Activated CD8-positive, alpha-beta memory T cell treated with anti-CD3 and anti-CD28 coated beads, Interleukin-2, amount 50 U/mL, for 4 hours (primary cell): ENCODE measurements around the gene IRF5.

Experiments used
- DNase-seq: peaks from one replicate; pipeline ENCODE4 v3.0.0-alpha.2; 2020

IRF5 gene, protein sequence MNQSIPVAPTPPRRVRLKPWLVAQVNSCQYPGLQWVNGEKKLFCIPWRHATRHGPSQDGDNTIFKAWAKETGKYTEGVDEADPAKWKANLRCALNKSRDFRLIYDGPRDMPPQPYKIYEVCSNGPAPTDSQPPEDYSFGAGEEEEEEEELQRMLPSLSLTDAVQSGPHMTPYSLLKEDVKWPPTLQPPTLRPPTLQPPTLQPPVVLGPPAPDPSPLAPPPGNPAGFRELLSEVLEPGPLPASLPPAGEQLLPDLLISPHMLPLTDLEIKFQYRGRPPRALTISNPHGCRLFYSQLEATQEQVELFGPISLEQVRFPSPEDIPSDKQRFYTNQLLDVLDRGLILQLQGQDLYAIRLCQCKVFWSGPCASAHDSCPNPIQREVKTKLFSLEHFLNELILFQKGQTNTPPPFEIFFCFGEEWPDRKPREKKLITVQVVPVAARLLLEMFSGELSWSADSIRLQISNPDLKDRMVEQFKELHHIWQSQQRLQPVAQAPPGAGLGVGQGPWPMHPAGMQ

DNA sequence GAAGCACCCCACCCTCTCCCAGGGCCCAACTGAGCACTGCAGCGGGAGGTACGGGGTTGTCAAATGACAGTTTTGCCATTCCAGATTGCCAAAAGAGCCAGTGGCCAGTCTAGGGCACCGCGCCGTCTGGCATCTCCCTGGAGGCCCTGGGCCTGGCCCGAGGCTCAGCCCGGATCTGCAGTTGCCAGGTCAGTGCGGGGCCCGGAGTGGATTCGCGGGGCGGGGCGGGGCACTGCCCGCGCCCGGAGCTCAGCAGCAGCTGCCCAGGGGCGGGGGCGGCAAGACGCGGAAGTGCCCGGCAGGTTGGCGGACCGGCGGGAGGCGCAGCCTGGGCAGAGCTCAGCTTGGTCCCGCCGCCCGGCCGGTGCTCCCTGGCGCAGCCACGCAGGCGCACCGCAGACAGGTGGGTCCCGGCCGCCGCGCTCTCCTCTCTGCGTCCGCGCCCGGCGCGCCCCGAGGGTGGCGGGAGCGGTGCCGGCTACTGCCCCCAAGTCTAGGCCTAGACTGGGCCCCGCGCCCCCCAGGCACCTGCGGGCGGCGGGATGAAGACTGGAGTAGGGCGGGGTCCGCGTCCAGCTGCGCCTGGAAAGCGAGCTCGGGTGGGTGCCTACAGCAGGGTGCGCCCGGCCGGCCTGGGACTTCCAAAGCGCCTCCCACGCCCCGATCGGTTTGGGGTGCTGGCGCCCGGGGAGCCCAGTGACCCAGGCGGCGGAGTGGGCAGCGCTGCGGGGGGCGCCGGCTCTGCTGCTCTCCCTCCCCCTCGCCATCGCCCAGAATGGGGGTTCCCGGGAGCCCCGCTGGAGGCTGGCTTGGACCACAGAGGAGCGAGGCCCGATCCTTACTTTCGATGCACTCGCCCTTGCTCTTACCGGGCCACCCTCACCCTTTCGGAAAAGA, at the start of gene IRF5:
Gene IRF5, plus strand, starts transcription at position 281 of the 897 bp plus-strand sequence. CDS start 4,155 bp downstream, outside the sequence.
- no peak for DNase-seq

DNA sequence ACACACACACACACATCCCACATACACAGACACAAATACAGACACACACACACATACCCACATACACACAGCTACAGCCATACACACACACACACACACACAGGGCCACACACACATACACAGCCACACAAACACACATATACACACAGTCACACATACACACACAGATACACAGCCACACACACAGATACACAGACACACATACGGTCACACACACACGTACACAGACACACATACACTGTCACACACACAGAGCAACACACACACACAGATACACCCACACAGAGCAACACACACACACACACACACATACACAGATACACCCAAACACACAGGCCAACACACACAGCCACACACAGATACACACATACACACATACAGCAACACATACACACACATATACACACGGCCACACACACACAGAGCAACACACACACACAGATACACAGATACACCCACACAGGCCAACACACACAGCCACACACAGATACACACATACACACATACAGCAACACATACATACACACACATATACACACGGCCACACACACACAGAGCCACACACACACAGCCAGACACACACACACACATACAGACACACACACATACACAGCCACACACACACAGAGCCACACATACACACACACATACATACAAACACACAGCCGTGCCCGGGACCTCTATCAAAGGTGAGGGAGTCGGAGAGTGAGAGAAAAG, 49.5 kb upstream of the IRF5 start:
- DNase-seq, result no peak

DNA sequence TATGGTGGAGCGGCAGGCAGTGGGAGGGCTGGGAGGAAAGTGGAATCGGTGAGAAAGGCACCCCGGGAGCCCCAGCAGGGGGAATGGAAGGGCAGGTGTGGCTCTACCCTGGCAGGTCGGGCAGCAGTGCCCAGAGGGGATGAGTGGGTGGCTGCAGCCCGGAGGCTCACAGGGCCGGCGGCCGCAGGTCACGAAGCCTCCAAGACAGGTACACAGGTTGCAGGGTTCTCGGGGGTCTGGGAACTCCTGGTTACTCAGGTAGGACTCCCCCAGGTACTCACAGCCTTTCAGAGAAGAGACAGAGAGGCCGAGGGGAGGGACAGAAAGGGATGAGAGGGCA, 49.0 kb upstream of the IRF5 start:
- DNase-seq, result no peak

DNA sequence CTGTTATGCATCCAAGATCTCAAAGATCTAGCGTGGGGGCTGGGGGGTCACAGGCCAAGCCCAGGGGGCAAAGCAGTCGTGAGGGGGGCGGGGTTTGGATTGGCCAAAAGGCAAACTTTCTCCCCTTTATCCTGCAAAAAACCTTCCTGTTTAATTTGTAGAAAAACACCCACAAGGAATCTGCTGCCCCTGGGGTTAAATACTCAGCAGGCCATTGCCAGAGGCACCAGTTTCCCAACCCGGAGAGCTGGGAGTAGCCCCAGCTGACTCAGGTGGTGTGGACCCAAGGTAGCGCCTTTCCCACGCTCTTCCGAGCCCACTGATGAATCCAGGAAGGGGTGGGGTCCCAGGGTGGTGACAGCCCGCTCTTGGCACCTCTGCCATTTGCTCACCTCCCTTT, 48.6 kb upstream of the IRF5 start:
- DNase-seq, result no peak

DNA sequence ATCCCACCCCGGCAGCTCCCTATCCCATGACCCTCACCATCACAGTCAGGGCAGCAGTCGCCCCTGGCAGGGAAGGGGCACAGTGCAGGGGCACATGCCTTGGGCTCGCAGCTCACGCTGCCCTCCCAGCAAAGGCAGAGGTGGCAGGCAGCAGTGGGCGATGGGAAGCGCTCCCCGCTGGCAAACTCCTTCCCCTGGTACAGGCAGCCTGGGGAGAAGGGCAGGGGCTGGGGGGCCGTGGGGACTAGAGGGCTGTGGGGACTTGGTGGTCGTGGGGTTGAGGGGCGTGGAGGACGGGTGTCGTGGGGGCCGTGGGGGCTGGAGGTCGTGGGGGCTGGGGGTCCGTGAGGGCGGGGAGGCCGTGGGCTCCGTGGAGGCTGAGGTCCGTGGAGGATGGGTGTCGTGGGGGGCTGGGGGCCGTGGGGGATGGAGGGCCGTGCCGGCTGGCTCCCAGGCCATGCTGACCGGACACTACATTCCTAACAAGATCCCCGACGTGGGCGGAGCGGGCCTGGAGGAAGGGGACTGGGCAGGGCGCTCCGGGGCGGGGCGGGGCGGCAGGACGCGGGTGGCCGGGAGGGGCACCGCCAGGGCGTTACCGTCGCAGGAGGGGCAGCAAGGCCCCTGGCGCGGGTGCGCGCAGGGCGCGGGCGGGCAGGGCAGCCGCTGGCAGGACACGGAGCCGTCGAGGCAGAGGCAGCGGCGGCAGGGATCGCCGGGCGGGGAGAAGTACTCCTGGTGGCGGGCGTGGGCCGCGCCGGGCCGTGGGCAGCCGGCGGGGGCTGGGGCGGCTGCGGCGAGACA, 47.2 kb upstream of the IRF5 start:
- no peak for DNase-seq

DNA sequence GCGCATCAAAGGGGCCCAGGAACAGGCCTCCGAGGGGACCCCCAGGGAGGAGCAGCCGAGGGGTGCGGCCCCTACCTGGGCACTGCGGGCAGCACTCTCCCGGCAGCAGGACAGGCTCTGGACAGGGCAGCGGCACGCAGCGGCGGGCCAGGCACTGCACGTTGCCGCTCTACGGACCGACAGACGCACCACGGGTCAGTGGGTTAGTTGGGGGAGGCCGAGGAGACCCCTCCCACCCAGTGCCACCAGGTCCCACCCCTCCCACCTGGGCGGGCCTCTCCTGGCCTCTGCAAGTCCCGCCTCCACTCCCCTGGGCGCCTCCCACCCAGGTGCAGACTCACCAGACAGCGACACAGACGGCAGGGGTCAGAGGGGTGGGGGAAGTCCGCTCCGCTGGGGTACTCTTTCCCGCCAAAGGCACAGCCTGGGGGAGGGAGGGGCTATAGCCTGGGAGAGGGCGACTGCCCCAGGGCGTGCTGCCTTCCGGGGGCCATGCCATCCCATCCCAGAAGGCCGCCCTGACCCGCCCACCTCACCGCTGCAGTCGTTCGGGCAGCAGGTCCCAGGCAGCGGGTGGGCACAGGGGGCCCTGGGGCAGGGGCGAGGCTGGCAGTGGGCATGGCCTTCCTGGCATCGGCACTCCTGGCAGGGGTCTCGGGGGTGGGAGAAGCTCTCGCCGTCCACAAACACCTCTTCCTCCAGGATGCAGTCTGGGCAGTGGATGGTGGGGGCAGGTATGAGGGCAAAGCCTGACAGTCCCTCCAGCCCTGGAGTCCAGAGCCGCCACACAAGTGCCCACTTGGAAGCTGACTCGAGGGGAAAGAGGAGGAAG, 46.4 kb upstream of the IRF5 start:
- DNase-seq, result no peak

DNA sequence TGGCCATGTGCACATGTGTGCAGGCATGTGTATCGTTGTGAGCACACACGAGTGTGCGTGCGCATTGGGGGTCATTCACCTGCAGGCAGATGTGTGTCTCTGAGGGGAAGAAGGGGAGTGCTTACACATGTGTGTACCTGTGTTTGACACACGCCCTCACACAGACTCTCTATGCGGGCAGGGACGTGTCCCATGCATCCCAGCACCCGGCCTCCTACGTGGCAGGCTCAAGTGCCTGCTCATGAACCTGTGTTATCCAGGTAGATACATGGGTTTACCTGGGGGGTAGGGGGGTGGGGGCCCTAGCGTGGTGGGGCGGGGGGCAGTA, 45.8 kb upstream of the IRF5 start:
- DNase-seq, result no peak

DNA sequence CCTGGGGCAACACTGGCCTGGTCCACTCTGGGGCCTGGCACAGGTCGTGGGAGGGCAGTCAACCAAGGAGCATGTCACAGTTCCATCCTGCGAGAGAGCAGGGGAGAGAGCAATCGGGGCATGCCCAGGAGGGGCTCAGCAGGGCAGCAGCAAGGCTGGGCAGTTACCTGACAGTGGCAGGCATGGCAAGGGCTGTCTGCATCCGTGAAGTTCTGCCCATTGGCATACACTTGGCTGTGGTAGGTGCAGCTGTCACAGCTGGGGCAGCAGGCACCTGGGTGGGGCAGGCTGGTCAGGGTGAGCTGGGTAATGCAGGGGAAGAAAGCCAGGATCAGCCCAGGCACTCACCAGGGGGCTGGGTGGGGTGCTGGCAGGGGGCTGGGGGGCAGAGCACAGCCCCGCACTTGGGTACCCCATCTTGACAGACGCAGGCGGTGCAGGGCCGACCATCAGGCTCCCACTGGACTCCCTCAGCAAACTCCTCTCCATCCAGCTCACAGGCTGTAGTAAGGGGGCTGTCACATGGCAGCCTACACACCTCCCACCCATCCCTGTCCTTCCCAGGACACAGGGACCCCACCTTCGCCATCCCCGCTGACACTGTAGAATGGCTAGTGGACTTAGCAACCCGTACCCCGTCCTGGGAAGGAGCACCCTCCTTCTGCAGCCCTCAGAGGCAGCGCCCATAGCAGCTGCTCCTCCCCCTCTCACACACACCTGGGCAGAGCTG, 45.0 kb upstream of the IRF5 start:
- no peak for DNase-seq

DNA sequence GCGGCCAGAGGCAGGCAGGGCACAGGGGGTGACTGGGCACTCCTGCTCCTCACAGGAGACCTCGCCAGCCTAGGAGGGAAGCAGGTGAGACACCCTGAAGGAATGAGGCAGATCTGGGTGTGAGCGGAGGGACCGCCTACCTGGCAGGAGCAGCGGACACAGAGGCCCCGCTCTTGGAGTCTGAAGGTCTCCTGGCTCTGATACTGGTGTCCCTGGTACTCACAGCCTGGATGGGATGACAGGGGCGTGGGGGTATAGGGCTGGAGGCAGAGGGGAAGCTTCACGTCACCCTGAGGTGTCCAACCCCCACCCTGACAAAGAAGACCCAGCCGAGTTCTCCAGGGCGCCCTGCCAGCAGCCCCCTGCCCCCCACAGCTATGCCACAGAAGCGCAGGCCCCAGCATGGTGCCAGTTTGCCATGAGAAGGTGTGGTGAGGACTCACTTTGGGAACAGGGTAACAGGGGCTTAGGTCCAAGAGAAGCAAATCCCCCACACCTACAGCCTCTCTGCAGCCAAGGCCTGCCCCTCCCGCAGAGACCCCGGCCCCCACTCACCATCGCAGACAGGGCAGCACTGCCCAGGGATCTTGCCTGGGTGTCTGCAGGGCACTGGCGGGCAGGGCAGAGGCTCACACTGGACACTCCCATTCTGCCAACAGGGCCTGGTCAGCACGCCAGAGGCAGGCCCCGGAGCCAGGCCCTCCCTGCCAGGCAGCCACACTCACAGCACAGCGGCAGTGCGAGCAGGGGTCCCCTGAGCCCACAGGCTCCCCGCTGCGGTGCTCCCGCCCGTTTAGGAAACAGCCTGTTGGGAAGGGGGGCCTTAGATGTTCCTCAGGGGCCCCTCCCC, 44.3 kb upstream of the IRF5 start:
- no peak for DNase-seq

DNA sequence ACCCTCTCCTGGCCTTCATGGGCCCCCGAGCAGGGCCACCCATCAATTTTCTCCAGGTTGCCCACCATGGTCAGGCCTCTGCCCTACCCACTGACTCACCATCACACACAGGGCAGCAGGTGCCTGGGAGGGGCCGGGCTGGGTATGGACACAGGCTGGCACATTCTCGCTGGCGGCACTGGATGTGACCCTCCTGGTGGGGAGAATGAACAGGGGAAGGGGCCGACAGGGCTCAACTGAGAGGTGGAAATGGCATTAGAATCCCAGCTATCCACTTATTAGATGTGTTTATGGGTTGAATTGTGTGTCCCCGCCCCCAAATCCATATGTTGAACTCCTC, 43.7 kb upstream of the IRF5 start:
- DNase-seq, result no peak

DNA sequence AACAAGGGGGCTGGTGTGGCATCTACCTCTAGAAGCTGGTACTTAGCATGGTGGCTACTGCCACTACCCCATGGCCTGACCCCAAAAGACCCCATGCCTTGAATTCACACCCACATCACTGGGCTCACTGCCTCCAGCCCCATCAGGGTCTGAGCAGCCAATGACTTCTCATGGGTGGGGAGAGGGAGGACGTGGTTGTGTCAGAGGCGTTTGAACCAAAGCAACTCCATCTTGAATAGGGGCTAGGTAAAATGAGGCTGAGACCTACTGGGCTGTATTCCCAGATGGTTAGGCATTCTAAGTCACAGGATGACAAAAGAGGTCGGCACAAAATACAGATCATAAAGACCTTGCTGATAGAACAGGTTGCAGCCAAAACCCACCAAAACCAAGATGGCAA, 42.4 kb upstream of the IRF5 start:
- no peak for DNase-seq

DNA sequence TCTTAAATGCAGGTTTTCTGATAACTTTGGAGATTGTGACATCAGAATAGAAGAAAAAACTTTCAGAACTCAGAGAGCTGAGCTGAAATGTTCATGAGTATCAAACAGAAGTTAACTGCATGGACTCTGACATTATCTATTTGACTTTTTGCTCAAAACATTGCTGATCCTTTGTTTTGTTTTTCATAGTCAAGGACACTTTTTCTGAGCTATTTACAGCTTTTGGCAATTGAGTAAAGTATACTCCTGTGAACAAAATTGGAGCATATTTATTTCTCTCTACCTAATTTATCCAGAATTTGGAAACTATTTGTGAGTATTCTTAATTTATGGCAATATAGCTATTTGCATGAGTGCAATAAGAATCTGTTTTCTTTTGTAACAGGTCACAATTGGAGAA, 38.3 kb upstream of the IRF5 start:
- DNase-seq, result no peak

DNA sequence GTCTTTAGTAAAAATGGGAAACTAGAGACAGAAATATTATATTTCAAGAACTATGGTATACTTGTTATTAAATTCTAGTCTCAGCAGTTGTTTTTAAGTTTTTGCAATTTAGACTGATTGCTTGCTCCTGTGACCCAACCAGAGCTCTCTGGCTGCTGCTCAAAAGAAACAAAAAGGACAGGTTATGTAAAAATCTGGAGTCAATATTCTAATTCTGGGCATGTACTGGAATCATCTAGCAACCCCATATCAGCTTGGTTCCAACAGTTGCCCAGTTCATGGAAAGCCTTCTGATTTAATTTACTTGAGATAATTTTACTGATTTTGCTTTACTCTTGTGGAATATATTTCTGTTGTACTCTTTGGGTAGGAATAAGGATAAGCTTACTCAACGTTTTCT, 37.5 kb upstream of the IRF5 start:
- DNase-seq, result no peak

DNA sequence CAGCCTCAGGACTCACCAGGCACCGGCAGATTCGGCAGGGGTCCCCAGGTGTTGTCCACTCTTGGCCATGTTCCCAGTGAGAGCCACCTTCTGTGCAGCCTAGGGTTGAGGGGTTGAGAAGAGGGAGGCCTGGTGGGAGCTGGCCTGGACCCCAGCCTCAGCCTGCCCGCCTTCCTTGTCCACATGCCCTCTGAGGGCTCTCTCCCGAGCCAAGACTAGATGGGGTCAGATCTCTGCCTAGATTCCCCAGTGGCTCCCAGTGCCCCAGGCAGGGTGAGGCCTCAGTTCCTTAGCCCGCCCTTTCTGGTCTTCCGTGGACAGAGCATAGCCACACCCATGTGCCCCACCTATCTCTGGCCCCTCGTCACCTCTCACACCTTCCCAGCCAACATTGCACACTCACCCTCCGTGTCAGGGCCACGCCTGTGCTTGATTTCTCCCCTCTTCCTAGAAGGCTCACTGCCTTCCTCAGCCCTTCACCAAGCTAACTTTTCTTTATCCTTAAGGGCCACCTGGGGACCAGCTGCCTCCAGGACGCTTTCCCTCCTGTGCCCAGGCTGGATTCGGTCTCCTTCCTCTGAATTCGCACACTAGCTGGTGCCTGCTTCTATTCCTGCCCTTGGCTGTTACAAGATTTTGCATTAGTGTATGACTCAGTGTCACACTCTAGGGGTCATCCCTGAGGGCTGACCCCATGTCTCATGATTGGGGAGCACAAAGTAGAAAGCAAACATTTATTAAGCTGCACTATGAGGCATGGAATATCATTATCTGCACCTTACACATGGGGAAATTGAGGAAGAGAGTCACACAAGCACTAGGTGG, 34.8 kb upstream of the IRF5 start:
- no peak for DNase-seq

DNA sequence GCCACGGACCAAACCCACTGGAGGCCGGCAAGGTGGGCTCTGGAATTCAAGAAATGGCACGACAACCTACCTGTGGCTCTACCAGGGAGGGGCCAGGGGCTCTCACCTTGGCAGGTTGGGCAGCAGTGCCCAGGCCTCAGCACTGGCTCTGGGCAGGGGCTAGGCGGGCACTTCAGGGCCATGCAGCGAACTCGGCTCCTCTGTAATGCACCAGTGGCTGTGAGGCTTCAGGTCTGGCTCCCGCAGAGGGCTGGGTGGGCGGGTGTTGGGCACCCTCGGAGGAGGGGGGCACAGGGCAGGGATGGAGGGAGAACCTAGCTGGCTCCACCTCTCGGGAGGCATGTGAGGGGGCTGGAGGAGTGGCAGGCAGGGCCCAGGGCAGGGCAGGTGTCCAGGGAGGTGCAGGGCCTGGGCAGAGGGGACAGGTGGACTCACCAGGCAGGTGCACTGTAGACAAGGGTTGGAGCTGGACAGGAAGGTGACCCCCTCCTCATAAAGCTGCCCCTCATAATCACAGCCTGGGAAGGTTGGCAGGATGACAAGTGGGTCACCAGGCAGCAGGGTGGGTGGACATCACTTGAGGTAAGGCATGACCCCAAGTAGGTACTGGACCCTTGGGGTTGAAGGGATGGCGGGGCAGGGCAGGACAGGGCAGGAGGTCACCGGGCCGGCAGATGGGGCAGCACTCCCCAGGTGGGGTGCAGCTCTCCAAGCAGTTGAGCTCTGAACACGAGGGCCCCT, 33.9 kb upstream of the IRF5 start:
- no peak for DNase-seq

DNA sequence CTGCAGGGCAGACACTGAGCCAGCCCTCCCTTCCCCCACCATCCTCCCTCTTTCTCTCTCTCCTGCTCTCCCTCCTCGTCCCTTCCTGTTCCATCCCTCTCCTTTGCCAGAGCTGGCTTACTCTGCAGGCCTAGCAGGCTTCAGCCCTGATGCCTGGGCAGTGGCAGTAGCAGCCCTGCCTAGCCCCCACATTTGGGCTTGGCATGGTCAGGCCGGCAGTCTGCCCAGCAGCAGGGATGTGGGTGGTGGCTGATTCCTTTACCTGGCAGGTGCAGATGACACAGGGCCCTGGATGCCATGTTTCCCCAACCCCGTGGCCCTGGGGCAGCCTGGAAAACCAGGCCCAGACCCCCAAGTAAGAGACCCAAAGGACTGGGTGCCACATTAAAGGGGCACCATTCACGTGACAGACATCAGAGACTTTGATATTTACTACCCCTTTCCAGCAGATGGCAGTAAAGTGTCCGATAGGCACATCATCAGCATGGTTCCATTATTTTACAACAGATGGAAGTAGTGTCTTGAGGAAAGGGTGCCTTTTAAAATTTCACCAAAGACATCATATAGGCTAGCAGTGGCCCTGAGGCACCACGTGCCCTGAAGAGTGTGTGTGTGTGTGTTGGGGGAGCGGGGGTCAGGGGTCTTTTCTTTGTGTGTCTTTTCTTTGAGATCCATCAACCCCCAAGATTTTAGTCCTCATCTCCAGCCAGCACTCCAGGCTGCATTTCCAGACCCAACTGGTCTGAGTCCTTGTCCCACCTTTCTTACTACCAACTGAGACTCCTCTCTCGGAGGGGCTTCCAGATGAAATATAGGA, 33.1 kb upstream of the IRF5 start:
- DNase-seq, result no peak

DNA sequence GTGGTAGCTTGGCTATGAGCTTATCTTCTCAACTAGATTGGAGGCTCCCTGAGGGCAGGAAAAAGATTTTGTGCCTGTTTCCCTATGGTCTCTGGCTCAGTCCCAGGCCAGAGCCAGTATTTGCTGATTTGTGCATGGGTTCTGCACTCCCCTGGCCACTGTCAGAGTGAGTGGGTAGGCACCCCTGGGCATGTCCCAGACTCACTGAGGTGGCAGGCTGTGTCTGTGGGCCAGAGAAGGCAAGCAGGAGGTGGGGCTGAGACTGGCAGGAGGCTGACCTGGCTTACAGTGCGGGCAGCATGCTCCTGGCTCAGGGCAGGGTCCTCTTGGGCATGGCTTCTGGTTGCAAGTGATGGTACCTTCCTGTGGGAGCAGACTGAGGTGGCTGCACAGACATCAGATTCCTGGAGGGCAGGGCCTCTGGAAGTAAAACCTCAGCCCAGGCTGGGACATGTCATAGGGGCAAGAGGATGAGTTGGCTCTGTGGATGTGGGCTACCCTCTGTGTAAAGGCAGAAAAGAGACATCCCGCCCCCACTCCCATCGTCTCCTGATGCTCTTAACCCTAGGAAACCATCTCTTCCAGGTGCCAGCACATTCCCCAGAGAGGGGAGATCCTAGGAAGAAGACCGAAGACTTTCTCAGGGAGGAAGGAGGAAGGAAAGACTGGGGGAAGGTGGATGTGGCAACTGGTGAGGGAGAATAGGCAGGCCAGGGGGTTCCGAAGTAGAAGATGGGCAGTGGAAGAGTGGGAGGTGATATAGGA, 31.5 kb upstream of the IRF5 start:
- no peak for DNase-seq
